Measurements from ENCODE around the gene UBL3.

UBL3 gene

DNA sequence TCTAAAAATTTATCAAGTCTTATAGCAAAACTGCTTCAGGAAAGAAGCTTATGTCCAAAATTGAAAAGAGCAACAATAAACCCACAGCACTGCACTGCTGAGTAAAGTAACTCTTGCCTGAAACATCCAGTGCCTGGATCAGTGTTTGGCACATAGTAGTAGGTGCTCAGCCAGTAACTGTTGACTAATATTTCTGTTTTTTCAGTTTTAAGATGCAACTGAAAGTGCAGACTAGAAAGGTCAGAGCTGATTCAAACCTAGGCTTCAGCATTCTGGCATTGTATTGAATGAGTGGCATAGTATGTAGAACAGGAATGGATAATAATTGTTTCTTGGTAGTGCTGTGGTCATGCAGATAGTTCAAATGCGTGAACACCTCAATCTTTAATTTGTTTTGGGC, 67.6 kb downstream of the UBL3 start:
- no peak overlapping the region for H3K9ac ChIP-seq (ENCODE audit: low read depth, low read length)

DNA sequence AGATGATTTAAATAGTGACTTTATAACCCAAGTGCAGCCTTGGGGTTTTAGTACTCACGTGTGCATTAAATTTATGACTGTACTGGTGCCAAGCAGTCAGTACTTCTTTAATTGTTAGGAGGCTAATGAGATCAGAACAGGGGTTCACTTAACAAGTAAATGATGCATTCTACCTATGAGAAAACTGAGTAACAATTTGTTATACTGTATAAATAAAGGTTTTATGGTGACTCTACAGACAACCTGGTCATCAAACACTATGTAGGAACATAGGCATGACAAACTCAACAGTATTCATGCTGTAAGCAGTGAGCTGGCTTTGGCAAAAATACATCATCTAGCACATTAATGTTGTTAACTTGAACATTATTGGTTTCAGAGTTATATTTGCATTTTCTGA, 75.6 kb downstream of the UBL3 start:
- H3K9ac ChIP-seq (ENCODE audit: low read depth, low read length): no peak overlapping the region
- H3K4me1 ChIP-seq (ENCODE audit: insufficient read depth, low read length): no peaks in the 10 kb centered on the region; the same call in 1 of the 2 replicates
- H3K36me3 ChIP-seq (ENCODE audit: insufficient read depth, low read length): no peaks in the 10 kb centered on the region
- no peaks in the 10 kb centered on the region for H3K9me3 ChIP-seq (ENCODE audit: control insufficient read depth, insufficient read depth, low read length)

More for the DNA sequence above, 67.6 kb downstream of the UBL3 start:
- no peaks in the 10 kb centered on the region for H3K4me1 ChIP-seq (ENCODE audit: insufficient read depth, low read length)
- H3K9me3 ChIP-seq (ENCODE audit: control insufficient read depth, insufficient read depth, low read length): no peaks in the 10 kb centered on the region
- no peaks in the 10 kb centered on the region for H3K36me3 ChIP-seq (ENCODE audit: insufficient read depth, low read length)

DNA sequence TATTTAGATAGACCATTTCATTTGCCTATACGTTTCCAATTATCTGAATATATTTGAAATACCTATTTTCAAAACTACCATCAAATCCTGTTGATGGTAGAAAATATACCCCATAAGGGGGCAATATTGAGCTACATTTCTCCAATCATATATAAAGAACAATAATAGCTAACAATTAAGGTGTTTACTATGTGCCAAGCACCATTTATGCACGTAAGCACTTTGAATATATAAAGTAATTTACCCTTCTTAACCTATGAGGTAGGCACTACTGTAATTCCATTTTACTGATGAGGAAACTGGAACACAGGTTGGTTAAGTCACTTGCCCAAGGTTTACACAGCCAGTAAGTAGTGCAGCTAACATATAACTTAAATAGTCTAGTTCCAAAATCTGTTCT, 79.2 kb downstream of the UBL3 start:
- no peak overlapping the region for H3K9ac ChIP-seq (ENCODE audit: low read depth, low read length)
- H3K36me3 ChIP-seq (ENCODE audit: insufficient read depth, low read length): no peaks in the 10 kb centered on the region
- H3K4me1 ChIP-seq (ENCODE audit: insufficient read depth, low read length): no peaks in the 10 kb centered on the region; the same call in 1 of the 2 replicates
- H3K9me3 ChIP-seq (ENCODE audit: control insufficient read depth, insufficient read depth, low read length): no peaks in the 10 kb centered on the region

DNA sequence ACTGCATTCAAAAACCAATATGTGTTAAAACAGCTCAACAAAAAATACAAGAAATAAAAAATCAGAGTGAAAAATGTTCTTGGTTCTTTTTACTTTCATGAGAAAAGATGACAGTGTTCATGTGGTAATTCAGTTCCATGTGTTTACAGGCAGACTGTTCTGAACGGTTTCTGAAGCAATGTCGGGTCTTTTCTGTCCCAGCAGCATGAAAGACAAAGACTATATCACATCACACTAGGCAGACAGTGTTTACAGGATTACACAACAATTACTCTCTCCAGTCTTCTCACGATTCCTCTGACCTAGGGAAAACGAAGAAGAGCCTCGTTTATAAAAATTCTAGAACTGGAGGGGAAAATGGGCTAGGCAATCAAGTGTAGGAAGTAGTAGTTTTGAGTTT, 83.4 kb downstream of the UBL3 start:
- H3K36me3 ChIP-seq (ENCODE audit: insufficient read depth, low read length): no peaks in the 10 kb centered on the region
- H3K4me1 ChIP-seq (ENCODE audit: insufficient read depth, low read length): no peaks in the 10 kb centered on the region
- no peak overlapping the region for H3K9ac ChIP-seq (ENCODE audit: low read depth, low read length)

DNA sequence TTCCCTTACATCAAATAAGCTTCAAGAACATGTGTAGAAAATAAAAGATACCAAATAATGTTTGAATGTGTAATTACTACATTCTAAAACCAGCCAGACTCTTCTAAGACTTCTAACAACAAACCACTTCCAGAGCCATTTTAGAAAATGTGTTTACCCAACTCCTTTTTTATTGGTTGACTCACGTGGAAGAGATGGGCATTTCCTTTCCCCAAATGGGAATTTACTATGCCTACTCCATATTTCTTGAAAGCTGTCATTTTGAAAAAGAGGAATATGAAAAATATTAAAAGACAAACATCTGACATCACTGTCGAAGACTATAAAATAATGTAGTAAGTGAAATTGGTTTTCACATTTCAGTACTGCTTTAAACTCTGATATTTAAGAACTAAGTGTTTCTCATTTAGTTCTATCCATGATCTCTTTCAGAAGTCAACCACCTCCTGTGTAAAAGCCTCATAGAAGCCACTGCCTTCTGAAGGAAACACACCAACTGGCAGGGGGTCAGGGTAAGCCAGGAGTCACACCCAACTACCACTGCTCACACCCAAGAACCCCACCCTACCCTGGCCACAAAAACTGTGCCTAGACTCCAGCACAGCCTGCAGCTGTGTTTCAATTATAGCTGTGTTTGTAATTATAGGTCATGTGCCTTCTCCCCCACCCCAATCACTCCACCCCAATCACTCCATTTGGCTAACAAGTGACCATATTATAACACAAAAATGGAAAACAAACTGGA, 86.8 kb downstream of the UBL3 start:
- Histone ChIP-seq H3K9me3 (ENCODE audit: control insufficient read depth, insufficient read depth, low read length) (no peaks in the 10 kb centered on the region), H3K36me3 (ENCODE audit: insufficient read depth, low read length) (no peaks in the 10 kb centered on the region), H3K4me1 (ENCODE audit: insufficient read depth, low read length) (no peaks in the 10 kb centered on the region), H3K9ac (ENCODE audit: low read depth, low read length) (no peak overlapping the region)

More for the DNA sequence above, 83.4 kb downstream of the UBL3 start:
- H3K9me3 ChIP-seq (ENCODE audit: control insufficient read depth, insufficient read depth, low read length): no peaks in the 10 kb centered on the region

DNA sequence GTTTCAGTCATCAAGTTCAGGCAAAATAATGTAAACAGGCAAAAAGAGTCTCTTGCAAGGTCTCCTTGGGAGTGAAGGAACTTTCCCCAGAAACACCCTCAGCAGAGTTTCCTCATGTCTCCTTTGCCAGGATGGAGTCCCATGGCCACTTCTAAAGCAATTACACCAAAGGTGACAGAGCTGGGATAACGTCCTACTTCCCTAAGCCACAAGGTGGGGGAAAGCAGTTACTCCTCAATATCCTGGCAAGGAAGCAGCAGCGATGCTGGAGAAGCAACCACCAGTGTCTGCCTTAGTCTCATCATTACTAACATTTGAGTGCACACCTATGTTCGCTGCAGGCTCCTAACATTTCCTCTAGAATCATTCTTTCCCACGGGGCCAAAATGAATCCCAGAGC, 88.6 kb downstream of the UBL3 start:
- Histone ChIP-seq H3K9ac (ENCODE audit: low read depth, low read length) (no peak overlapping the region), H3K9me3 (ENCODE audit: control insufficient read depth, insufficient read depth, low read length) (no peaks in the 10 kb centered on the region), H3K4me1 (ENCODE audit: insufficient read depth, low read length) (no peaks in the 10 kb centered on the region), H3K36me3 (ENCODE audit: insufficient read depth, low read length) (no peaks in the 10 kb centered on the region)

DNA sequence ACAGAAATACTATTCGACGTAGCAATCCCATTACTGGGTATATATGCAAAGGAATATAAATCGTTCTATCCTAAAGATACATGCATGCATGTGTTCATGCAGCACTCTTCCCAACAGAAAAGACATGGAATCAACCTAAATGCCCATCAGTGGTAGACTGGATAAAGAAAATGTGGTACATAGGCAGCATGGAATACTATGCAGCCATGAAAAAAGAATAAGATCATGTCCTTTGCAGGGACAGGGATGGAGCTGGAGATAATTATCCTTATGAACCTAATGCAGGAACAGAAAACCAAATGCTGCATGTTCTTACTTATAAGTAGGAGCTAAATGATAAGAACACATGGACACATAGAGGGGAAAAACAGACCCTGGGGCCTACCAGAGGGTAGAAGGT, 89.3 kb downstream of the UBL3 start:
- H3K36me3 ChIP-seq (ENCODE audit: insufficient read depth, low read length): no peaks in the 10 kb centered on the region
- no peak overlapping the region for H3K9ac ChIP-seq (ENCODE audit: low read depth, low read length)
- H3K9me3 ChIP-seq (ENCODE audit: control insufficient read depth, insufficient read depth, low read length): no peaks in the 10 kb centered on the region
- H3K4me1 ChIP-seq (ENCODE audit: insufficient read depth, low read length): no peaks in the 10 kb centered on the region

DNA sequence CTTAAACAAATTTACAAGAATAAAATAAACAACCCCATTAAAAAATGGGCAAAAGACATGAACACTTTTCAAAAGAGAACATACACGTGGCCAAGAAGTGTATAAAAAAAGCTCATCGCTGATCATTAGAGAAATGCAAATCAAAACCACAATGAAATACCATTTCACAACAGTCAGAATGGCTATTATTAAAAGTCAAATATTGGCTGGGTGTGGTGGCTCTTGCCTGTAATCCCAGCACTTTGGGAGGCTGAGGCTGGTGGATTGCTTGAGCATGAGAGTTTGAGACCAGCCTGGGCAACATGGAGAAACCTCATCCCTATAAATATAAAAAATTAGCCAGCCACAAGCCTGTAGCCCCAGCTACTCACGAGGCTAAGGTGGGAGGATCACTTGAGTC, 89.9 kb downstream of the UBL3 start:
- Histone ChIP-seq H3K36me3 (ENCODE audit: insufficient read depth, low read length) (no peaks in the 10 kb centered on the region), H3K4me1 (ENCODE audit: insufficient read depth, low read length) (no peaks in the 10 kb centered on the region), H3K9me3 (ENCODE audit: control insufficient read depth, insufficient read depth, low read length) (no peaks in the 10 kb centered on the region), H3K9ac (ENCODE audit: low read depth, low read length) (no peak overlapping the region)

DNA sequence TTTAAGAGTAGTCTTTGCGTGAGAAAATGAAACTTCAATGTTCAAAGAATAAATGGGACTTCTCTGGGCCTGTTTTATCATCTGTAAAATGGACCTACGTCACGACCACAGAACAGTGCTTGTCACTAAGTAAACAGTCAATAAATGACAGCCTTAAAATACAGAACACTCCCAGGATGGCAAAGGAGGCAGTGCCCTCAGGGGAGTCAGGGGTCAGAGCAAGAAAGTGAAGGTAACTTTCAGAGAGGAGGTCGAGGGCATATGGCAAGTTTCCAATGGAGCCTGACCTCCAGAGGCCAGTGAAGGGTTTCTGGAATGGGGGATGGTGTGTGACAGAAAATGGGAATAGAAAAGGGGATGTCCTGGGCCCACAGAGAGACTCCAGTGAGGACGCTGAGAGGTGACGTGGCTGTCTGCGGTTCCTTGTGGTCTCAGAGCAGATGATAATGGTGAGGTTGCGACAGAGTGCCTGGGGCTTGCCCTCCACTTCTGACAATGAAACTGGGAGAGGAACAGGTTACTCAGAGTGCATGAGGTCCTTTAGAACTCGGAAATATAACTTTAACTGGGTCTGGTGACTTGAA, 91.8 kb downstream of the UBL3 start:
- Histone ChIP-seq H3K9me3 (ENCODE audit: control insufficient read depth, insufficient read depth, low read length) (no peaks in the 10 kb centered on the region), H3K9ac (ENCODE audit: low read depth, low read length) (no peak overlapping the region), H3K36me3 (ENCODE audit: insufficient read depth, low read length) (no peaks in the 10 kb centered on the region), H3K4me1 (ENCODE audit: insufficient read depth, low read length) (peaks cover 6% of the 10 kb centered on the region; the same call in 1 of the 2 replicates)

DNA sequence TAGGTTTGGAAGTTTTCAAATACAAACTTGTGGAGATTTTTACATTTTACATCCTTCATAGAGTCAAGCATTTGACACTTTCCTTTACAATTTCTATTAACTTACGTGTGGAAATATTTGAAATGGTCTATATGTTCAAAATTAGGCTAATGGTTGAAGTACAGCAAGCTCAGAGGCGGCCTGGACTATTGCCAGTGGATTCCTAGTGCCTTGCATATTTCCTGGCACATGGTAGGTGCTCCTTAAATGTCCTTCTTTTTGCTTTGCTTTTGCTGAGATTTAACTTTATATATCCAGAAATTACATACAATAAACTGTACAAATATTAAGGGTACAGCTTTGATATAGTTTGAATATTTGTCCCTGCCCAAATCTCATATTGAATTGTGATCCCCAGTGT, 93.9 kb downstream of the UBL3 start:
- no peaks in the 10 kb centered on the region for H3K36me3 ChIP-seq (ENCODE audit: insufficient read depth, low read length)
- peaks cover 6% of the 10 kb centered on the region; the same call in 1 of the 2 replicates for H3K4me1 ChIP-seq (ENCODE audit: insufficient read depth, low read length)
- H3K9me3 ChIP-seq (ENCODE audit: control insufficient read depth, insufficient read depth, low read length): no peaks in the 10 kb centered on the region
- no peak overlapping the region for H3K9ac ChIP-seq (ENCODE audit: low read depth, low read length)

DNA sequence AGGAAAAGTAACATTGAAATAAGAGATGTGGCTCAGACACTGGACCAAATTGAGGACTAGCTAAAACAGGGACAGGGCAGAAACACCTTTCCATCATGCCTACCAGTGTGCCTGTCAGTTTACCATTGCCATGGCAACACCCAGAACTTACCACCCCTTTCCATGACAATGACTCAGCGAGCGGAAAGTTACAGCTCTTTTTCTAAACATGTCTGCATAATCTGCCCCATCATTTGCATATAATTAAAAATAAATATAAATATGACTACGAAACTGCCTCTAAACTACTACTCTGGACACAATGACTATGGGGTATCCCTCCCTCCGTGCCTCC, 96.0 kb downstream of the UBL3 start:
- Histone ChIP-seq H3K36me3 (ENCODE audit: insufficient read depth, low read length) (no peaks in the 10 kb centered on the region), H3K9me3 (ENCODE audit: control insufficient read depth, insufficient read depth, low read length) (no peaks in the 10 kb centered on the region), H3K4me1 (ENCODE audit: insufficient read depth, low read length) (peaks cover 6% of the 10 kb centered on the region; the same call in 1 of the 2 replicates), H3K9ac (ENCODE audit: low read depth, low read length) (no peak overlapping the region)

DNA sequence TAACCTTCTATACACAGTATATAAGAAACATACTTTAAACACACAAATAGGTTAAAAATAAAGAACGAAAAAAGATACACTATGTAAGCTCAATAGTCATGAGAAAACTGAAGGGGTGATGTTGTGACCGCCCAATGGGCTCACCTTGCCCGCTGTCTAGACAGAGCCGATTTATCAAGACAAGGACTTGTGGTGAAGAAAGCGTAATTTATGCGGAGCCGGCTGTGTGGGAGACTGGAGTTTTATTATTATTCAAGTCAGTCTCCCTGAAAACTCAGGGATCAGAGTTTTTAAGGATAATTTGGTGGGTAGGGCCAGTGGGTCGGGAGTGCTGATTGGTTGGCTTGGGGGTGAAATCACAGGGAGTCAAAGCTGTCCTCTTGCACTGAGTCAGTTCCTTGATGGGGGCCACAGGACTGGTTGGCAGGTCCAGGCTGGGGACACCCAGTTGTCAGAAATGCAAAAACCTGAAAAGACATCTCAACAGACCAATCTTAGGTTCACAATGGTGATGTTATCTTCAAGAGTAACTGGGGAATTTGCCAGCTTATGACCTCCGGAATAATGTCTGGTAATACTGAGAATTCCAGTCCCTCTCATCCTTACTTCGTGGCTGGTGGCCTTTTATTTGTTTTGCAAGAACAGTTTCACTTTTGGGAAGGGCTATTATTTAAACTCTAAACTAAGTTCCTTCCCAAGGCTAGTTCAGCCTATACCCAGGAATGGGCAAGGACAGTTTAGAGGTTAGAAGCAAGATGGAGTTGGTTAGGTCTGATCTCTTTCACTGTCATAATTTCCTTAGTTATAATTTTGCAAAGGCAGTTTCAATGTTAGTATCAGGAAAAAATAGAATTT, 96.6 kb downstream of the UBL3 start:
- no peak overlapping the region for H3K9ac ChIP-seq (ENCODE audit: low read depth, low read length)
- H3K36me3 ChIP-seq (ENCODE audit: insufficient read depth, low read length): no peaks in the 10 kb centered on the region
- H3K9me3 ChIP-seq (ENCODE audit: control insufficient read depth, insufficient read depth, low read length): no peaks in the 10 kb centered on the region
- H3K4me1 ChIP-seq (ENCODE audit: insufficient read depth, low read length): peaks cover 6% of the 10 kb centered on the region; the same call in 1 of the 2 replicates

DNA sequence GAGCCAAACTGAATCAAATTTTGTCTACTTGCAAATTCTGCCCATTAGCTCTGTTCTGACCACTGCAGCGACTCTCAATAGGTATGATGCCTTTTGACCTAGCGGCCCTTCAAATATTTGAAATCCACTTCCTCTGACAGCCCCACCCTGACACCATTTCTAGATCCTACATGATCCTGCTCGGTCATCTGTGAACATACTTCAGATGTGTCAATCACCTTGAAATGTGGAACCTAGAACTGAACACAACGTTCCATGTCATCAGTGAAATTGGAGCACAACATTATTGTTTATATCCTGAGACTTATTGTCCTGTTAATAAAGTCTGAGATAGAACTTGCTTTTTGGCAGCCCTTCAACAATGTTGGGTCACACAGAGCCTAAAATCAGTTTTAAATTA, 98.2 kb downstream of the UBL3 start:
- Histone ChIP-seq H3K36me3 (ENCODE audit: insufficient read depth, low read length) (no peaks in the 10 kb centered on the region), H3K9me3 (ENCODE audit: control insufficient read depth, insufficient read depth, low read length) (no peaks in the 10 kb centered on the region), H3K9ac (ENCODE audit: low read depth, low read length) (no peak overlapping the region), H3K4me1 (ENCODE audit: insufficient read depth, low read length) (peaks cover 6% of the 10 kb centered on the region; the same call in 1 of the 2 replicates)

DNA sequence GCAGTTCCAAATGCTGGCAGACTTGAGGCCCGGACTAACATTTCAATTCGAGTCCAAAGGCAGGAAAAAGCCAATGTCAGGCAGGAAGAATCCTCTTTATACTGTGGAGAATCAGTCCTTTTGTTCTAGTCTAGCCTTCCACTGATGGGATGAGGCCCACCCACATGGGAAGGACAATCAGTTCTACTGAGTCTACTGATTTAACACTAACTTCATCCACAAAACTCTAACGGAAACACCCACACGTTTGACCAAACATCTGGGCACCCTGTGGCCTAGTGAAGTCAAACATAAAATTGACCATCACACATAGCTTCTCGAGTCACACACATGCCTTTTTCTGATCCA, 100.3 kb downstream of the UBL3 start:
- Histone ChIP-seq H3K9ac (ENCODE audit: low read depth, low read length) (no peak overlapping the region), H3K4me1 (ENCODE audit: insufficient read depth, low read length) (peaks cover 6% of the 10 kb centered on the region; the same call in 1 of the 2 replicates)

More for the DNA sequence above, 100.3 kb downstream of the UBL3 start:
- H3K36me3 ChIP-seq (ENCODE audit: insufficient read depth, low read length): no peaks in the 10 kb centered on the region
- H3K9me3 ChIP-seq (ENCODE audit: control insufficient read depth, insufficient read depth, low read length): no peaks in the 10 kb centered on the region
